Activated CD4-positive, alpha-beta T cell treated with anti-CD3 and anti-CD28 coated beads, Interleukin-2, amount 10 ng/mL, durations not matched to agents 24 days and 14 days (primary cell): ENCODE results near the gene AUH. TPM values are rescaled to one million over a fixed set of nuclear protein-coding genes. Genes with fewer than 3 reads are reported as not detected.

ENCODE experiments used
- DNase-seq: peaks from one replicate; pipeline ENCODE4 v3.0.0; 2022
- H3K27ac Mint-ChIP-seq: one replicate; pipeline ENCODE4 v1.8.0; 2022; ENCODE audit warnings: mild to moderate bottlenecking, mixed read lengths
- H3K27me3 Mint-ChIP-seq: one replicate; pipeline ENCODE4 v1.8.0; 2022; ENCODE audit warnings: mixed read lengths
- H3K36me3 Mint-ChIP-seq: one replicate; pipeline ENCODE4 v1.8.0; 2022; ENCODE audit warnings: low read depth, mild to moderate bottlenecking, mixed read lengths
- H3K4me1 Mint-ChIP-seq: one replicate; pipeline ENCODE4 v1.8.0; 2021; ENCODE audit warnings: mixed read lengths
- H3K4me3 Mint-ChIP-seq: one replicate; pipeline ENCODE4 v1.8.0; 2022; ENCODE audit warnings: mild to moderate bottlenecking, moderate library complexity, mixed read lengths
- H3K9me3 Mint-ChIP-seq: one replicate; pipeline ENCODE4 v1.8.0; 2021; ENCODE audit warnings: mixed read lengths
- intact Hi-C: fragments of 100-400 bp; cut with micrococcal nuclease; formaldehyde crosslinking; loops from one replicate; pipeline ENCODE4 v1.15.1; 2023
- total RNA-seq: library from RNA; stranded (reverse); gene quantifications from 2 replicates; pipeline ENCODE4 v1.2.3, GENCODE V29; 2022

Gene AUH
- total RNA-seq, 1 donor from 2014 or later, result 49.5 TPM

DNA sequence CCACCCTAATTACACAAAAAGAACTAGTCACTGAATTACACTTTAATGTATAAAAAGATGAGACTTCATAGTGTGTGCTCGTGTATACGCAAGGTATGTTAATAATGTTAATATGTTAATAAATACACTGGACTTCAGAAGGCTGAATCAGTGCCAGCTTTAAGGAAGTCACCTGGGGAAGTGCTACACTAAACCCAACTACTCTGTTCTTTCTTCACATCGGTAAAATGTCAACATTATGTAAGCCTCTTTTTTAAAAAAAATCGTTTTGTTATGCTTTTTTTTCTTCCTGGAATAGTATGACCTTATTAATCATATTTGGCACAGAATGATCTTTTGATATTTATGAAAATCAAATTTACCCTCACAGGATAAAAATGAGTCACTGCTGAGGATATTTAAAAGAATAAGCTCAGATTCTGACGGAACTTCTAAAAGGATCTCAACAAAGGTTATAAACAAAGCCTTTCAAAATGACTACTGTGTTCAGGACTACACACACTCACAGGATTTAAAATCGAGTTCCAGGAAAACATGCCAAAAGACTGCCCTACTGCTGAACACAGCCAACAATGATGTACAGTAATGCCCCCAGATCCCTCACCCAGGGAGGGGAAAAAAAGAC is 75.9 kb downstream of the AUH start:
- Mint-ChIP-seq H3K9me3 (peaks cover 22% of the 10 kb centered on the region), H3K36me3 (peaks cover 56% of the 10 kb centered on the region), H3K4me1 (peaks cover 18% of the 10 kb centered on the region), H3K4me3 (no peak overlapping the region), H3K27ac (no peak overlapping the region), H3K27me3 (no peaks in the 10 kb centered on the region)
- intact Hi-C loops, result no loop called here
- DNase-seq, result no peak

DNA sequence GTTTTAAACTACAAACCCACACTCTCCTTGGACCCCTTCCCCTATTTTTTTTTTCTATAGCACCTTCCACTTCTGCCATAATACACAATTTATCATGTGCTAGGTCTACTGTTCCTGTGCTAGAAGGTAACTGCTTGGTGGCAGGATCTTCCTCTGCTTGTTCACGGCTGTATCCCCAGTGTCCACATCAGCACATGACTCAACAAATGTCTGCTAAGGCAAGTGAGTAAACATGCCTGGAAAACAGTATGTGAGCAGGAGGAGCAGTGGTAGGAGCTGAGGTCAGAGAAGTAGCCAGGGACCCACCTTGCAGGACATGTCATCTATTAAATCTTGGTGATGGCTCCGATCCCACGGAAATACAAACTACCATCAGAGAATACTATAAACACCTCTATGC is 79.4 kb downstream of the AUH start:
- intact Hi-C loops, result no loop called here
- no peak overlapping the region for H3K4me3 Mint-ChIP-seq
- peaks cover 27% of the 10 kb centered on the region for H3K9me3 Mint-ChIP-seq
- H3K27me3 Mint-ChIP-seq, result no peaks in the 10 kb centered on the region
- DNase-seq, result no peak
- H3K27ac Mint-ChIP-seq, result no peak overlapping the region
- H3K4me1 Mint-ChIP-seq, result peaks cover 16% of the 10 kb centered on the region
- H3K36me3 Mint-ChIP-seq, result peaks cover 61% of the 10 kb centered on the region

DNA sequence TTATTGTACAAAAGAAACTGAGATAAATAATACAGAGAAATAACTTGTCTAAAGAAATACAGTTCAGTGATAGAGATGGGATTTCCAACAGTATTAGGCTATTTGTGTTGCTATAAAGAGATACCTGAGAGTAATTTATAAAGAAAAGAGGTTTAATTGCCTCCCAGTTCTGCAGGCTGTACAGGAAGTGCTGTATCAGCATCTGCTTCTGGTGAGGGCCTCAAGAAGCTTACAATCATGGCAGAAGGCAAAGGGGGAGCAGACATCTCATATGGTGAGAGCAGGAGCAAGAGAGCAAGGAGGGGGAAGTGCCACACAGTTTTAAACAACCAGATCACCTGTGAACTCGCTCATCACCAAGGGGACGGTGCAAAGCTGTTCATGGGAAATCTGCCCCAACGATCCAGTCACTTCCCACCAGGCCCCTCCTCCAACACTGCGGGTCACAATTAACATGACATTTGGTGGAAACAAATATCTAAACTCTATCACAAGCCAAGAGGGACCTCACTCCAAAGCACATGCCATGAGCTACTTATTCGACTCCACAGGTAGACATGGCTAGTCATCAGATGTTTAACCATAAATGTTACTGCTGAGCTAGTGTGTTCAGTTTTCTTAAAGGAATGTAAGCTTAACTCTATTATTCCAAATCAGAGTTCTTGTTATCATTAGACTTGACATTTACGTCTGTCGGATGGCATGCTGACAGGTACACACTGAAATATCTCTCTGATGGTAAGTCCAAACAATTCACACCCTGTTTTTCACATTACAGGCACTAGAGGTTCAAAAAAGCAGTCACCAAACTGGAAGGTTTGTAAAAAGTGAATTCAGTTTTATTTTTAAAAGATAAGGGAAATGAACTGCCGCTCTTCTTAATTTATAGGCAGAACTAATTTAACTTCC is 82.2 kb downstream of the AUH start:
- Mint-ChIP-seq H3K4me1 (peaks cover 16% of the 10 kb centered on the region), H3K36me3 (peaks cover 47% of the 10 kb centered on the region), H3K27ac (no peak overlapping the region)

DNA sequence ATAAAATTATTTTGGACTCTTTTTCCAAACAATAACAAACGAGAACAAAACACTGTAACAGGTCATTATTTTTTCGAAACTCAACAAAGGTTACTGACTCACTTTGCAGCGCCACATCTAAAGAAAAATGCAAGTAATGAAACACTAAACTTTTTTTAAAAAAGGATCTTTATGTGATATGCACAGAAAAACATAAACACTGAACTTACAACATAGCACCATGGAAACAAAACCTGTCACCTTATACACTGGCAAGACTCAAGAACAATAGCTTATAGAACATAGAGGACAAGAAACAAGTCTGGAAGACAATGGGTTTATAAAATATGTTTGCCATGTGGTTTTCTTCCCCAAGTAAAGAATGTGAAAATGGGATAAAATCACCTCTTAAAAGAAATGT is 85.2 kb downstream of the AUH start:
- DNase-seq, result no peak
- H3K4me3 Mint-ChIP-seq, result no peak overlapping the region
- intact Hi-C loops, result no loop called here
- H3K27ac Mint-ChIP-seq, result peak overlapping the region; percentile 1
- peaks cover 5% of the 10 kb centered on the region for H3K9me3 Mint-ChIP-seq
- H3K4me1 Mint-ChIP-seq, result peaks cover 14% of the 10 kb centered on the region
- H3K36me3 Mint-ChIP-seq, result peaks cover 26% of the 10 kb centered on the region
- H3K27me3 Mint-ChIP-seq, result no peaks in the 10 kb centered on the region

More for the DNA sequence above, 82.2 kb downstream of the AUH start:
- no peak for DNase-seq
- H3K27me3 Mint-ChIP-seq, result no peaks in the 10 kb centered on the region
- peaks cover 22% of the 10 kb centered on the region for H3K9me3 Mint-ChIP-seq
- intact Hi-C loops, result no loop called here
- no peak overlapping the region for H3K4me3 Mint-ChIP-seq

DNA sequence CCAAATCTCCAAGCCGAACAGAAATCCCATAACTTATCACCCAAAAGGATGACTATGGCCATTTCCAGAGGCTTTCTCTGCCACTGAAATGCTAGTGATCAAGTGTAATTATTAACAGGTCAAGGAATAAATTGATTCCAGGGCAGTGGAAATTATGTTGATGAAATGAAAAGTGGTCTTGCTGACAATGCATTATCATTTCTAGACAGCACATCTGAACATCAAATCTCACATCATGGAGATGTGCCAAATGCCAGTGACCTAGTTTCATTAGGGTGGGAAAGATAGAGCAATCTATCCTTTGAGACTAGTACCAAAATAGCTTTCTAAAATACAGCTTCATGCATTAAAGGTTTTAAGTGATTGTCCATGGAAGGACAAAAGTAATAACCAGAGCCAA is 86.1 kb downstream of the AUH start:
- intact Hi-C loops, result no loop called here
- Mint-ChIP-seq H3K4me1 (peaks cover 14% of the 10 kb centered on the region), H3K27me3 (no peaks in the 10 kb centered on the region), H3K4me3 (no peak overlapping the region), H3K9me3 (peaks cover 5% of the 10 kb centered on the region), H3K36me3 (peaks cover 21% of the 10 kb centered on the region), H3K27ac (no peak overlapping the region)
- no peak for DNase-seq

DNA sequence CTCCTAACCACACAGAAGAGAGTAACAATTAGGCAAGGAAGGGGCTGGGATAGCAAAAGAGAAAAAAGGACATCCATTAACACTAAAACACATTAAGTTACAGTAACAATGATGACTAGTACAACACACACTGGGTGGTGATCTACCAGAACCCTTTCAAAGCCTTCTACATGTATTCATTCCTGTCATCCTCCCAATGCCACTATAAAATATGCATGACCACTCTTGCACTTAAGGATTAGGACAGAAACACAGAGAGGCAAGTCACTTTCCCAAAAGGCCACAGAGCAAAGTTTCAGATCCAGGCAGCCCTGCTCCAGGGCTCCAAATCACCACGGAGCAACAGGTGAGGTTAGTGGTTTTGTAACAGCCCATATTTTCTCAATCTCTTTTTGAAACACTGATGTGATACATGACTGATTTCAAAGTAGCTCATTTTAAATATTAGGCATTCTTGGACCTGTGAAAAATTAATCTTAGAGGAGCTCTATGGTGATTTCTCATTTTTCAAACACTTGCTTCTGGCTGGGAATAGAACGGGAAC is 86.7 kb downstream of the AUH start:
- Mint-ChIP-seq H3K4me3 (no peak overlapping the region), H3K27ac (peak overlapping the region; percentile 51), H3K4me1 (peaks cover 14% of the 10 kb centered on the region), H3K9me3 (peaks cover 5% of the 10 kb centered on the region), H3K36me3 (peaks cover 17% of the 10 kb centered on the region), H3K27me3 (no peaks in the 10 kb centered on the region)
- intact Hi-C loops, result no loop called here
- no peak for DNase-seq

DNA sequence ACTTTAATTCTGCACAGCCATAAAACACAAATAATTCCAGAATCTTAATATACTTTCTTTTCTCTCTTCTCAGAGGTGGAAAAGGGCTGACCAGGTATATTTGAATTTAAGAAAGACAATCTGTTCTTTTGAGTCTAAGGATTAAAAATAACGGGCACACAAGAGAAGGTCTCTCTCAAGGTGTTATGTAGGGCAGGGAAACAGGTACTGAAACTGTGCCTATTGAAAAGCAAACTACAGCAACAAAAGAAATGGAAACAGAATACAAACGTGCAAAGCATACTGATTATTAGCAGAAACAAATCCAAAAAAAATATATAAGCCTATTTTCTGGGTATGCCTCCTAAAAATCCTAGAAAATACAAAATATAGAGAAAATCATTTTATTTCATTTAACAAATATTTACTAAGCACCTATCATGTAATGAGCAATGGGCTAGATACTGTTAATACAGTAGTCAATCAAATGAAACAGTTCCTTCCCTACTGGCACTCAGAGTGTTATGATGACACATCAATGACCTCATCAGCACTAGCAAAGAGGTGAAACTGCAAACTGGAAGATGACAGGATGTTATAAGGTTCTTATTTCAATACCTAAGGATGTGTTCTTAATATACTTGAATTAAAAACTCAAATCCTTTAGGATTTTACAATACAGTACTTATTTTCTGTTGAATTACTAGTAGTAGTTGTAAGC is 87.7 kb downstream of the AUH start:
- H3K36me3 Mint-ChIP-seq, result peaks cover 13% of the 10 kb centered on the region

DNA sequence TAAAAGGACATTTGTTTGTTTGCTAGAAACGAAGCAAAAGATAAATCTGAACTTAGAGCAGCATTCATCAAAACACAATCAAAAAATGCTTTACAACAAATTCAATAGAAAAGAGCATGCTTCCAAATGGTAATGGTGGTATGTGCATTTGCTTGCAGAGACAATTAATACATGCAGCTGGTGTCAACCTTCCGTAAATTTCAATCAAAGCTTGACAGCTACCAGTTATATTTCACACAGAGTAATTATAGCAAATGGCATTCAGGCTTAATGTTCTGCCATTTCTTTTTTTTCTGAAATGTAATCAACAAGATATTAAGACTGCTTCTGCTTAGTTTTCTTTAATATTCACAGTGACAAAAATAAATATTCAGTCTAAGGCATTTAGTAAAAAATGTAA is 90.6 kb downstream of the AUH start:
- Mint-ChIP-seq H3K9me3 (no peaks in the 10 kb centered on the region), H3K36me3 (peaks cover 20% of the 10 kb centered on the region), H3K27me3 (no peaks in the 10 kb centered on the region), H3K27ac (no peak overlapping the region), H3K4me3 (no peak overlapping the region), H3K4me1 (peaks cover 12% of the 10 kb centered on the region)
- intact Hi-C loops, result no loop called here
- DNase-seq, result no peak

More for the DNA sequence above, 87.7 kb downstream of the AUH start:
- intact Hi-C loops, result no loop called here
- Mint-ChIP-seq H3K27ac (no peak overlapping the region), H3K27me3 (no peaks in the 10 kb centered on the region), H3K4me1 (peaks cover 14% of the 10 kb centered on the region), H3K4me3 (no peak overlapping the region), H3K9me3 (no peaks in the 10 kb centered on the region)
- no peak for DNase-seq

DNA sequence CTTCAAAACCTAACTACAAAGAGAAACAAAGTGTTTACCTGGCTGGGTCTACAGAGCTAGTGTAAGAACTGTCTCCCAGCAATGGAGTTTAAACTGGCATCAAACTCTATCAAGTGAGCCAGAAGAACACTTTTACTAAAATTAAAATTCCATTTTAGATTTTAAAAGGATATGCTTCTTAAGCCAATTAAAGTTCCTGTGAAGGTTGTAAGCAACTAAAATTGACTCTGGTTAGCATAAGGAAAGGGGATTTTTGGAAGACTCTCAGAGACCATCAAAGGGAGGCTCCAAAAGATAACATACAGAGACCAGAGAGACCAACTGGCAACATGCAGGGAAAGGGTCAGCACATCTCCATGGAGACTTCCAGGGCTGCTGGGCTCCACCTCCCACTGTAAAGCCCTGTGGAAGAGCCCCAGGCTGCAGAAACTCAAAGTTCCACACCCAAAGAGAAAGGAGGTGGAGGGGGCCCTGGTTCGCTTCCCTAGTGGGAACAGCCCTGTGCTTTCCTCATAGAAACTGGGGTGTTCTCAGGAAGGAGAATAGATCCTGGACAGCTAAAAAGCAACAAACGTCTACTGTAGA is 91.7 kb downstream of the AUH start:
- H3K27me3 Mint-ChIP-seq, result no peaks in the 10 kb centered on the region
- no peaks in the 10 kb centered on the region for H3K9me3 Mint-ChIP-seq
- intact Hi-C loops, result no loop called here
- H3K27ac Mint-ChIP-seq, result no peak overlapping the region
- DNase-seq, result no peak
- H3K4me3 Mint-ChIP-seq, result no peak overlapping the region
- peaks cover 25% of the 10 kb centered on the region for H3K36me3 Mint-ChIP-seq
- H3K4me1 Mint-ChIP-seq, result peaks cover 10% of the 10 kb centered on the region

DNA sequence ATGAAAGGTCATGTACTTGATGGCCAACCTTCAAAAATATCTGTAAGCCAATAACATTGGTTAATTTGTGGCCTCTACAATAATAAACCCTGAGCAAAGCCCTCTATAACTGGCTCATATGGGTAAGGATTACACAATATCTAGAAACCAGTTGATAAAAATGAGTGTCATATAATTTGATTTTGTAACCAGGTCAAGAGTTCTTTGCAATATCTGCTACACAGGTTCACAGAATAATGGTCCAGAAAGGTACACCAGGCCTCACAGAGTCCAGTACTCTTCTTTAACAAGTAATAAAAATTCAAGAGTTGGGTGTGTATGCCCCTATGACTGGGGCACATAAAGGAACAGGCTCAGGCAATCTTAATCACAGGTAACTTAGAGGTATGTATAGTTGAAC is 95.3 kb downstream of the AUH start:
- Mint-ChIP-seq H3K4me3 (no peak overlapping the region), H3K36me3 (peaks cover 51% of the 10 kb centered on the region)
- intact Hi-C loops, result no loop called here

DNA sequence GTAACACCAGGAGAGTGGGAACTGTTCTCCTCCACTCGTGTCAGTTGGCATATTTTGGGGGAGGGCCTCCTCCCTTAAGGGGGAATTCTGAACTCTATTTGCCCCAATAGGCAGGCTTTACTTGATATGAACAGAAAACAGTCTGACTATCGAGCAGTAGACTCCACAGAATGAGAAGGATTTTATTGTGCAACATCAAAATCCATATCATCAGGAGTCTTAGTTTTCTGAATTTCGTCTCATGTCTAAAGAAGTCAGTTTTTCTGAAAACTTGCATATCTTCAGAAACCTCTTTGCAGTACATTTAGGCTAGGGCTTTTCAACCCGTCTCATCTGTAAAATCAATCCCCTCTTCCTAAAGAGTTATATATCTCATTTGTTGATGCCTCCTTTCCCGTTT is 96.2 kb downstream of the AUH start:
- H3K27ac Mint-ChIP-seq, result no peak overlapping the region
- peaks cover 17% of the 10 kb centered on the region for H3K9me3 Mint-ChIP-seq
- peaks cover 5% of the 10 kb centered on the region for H3K4me1 Mint-ChIP-seq
- H3K36me3 Mint-ChIP-seq, result peaks cover 55% of the 10 kb centered on the region
- intact Hi-C loops, result no loop called here
- no peak overlapping the region for H3K4me3 Mint-ChIP-seq
- no peak for DNase-seq
- no peaks in the 10 kb centered on the region for H3K27me3 Mint-ChIP-seq

More for the DNA sequence above, 95.3 kb downstream of the AUH start:
- no peak overlapping the region for H3K27ac Mint-ChIP-seq
- H3K4me1 Mint-ChIP-seq, result peaks cover 3% of the 10 kb centered on the region
- DNase-seq, result no peak
- no peaks in the 10 kb centered on the region for H3K27me3 Mint-ChIP-seq
- peaks cover 11% of the 10 kb centered on the region for H3K9me3 Mint-ChIP-seq

DNA sequence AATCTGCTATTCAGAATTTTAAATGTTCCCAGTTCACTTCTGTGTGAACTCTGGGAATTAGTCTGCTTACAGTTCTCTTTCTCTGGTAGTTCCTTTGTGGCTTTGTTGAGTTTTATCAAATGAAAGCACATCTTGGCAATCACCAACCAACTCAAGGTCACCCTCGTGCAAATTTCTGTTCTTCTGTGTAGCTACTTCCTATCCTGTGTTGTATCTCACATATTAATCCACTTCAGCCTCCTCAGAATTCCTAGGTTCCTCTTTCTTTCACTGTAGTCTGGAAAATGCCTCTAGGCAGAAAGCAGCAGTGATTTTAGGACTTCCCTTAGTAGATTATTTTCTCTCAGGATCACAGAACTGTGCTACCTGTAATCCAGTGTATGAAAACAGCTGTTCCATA is 100.3 kb downstream of the AUH start:
- DNase-seq, result no peak
- H3K4me3 Mint-ChIP-seq, result no peak overlapping the region

DNA sequence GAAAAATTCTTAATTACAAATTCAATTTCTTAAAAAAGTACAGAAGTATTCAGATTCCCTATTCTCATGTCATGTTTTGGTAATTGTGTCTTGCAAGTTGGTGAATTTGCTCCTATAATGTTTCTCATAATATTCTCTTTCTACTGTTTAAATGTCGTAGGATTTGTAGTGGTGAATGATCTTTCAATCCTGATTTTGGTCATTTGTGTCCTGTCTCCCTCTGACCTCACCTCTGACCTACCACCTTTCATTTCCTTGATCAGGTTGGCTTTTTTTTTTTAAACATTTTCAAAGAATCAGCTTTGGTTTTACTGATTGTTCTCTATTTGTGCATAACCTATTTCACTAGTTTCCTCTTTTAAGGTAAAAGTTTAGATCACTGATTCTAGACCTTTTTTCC is 102.6 kb downstream of the AUH start:
- Mint-ChIP-seq H3K4me3 (no peak overlapping the region), H3K4me1 (peaks cover 28% of the 10 kb centered on the region), H3K27ac (no peak overlapping the region), H3K9me3 (peaks cover 17% of the 10 kb centered on the region), H3K27me3 (no peaks in the 10 kb centered on the region), H3K36me3 (peaks cover 48% of the 10 kb centered on the region)
- DNase-seq, result no peak
- intact Hi-C loops, result no loop called here

More for the DNA sequence above, 100.3 kb downstream of the AUH start:
- Mint-ChIP-seq H3K36me3 (peaks cover 61% of the 10 kb centered on the region), H3K4me1 (peaks cover 19% of the 10 kb centered on the region), H3K9me3 (peaks cover 17% of the 10 kb centered on the region), H3K27ac (peak overlapping the region; percentile 43), H3K27me3 (no peaks in the 10 kb centered on the region)
- intact Hi-C loops, result no loop called here
